Osteoblast (primary cell): ENCODE results near the gene GLI3. TPM values are rescaled to one million over a fixed set of nuclear protein-coding genes. Genes with fewer than 3 reads are reported as not detected.

Source experiments
- DNase-seq: peaks from one replicate; pipeline ENCODE4 v3.0.0; 2011; ENCODE audit warnings: low spot score, mixed read lengths; ENCODE audit not compliant: insufficient read length; ENCODE audit errors: missing footprints
- H2AFZ ChIP-seq: 2 replicates; pipeline ENCODE4 v1.6.0; 2011; ENCODE audit warnings: mild to moderate bottlenecking, low read length
- H3K27ac ChIP-seq: 2 replicates; pipeline ENCODE4 v1.5.1; 2011; ENCODE audit warnings: mild to moderate bottlenecking, low read depth, low read length, moderate library complexity
- H3K27me3 ChIP-seq: 2 replicates; pipeline ENCODE4 v1.6.0; 2012; ENCODE audit warnings: mild to moderate bottlenecking, control low read depth, inconsistent platforms, low read length, moderate library complexity; ENCODE audit not compliant: insufficient read depth
- H3K36me3 ChIP-seq: 2 replicates; pipeline ENCODE4 v1.5.1; 2011; ENCODE audit warnings: mild to moderate bottlenecking, low read length, control low read depth, moderate library complexity; ENCODE audit not compliant: insufficient read depth
- H3K4me1 ChIP-seq: 2 replicates; pipeline ENCODE4 v1.5.1; 2011; ENCODE audit warnings: mild to moderate bottlenecking, low read length, control low read depth, moderate library complexity; ENCODE audit not compliant: insufficient read depth
- H3K4me2 ChIP-seq: 2 replicates; pipeline ENCODE4 v1.6.0; 2011; ENCODE audit warnings: mild to moderate bottlenecking, low read length; ENCODE audit not compliant: insufficient read depth
- H3K4me3 ChIP-seq: fragments of 200-600 bp; sonication (generic); 3 replicates; pipeline ENCODE4 v1.5.1; 2012; ENCODE audit warnings: mild to moderate bottlenecking, low read length, inconsistent platforms; ENCODE audit not compliant: insufficient read depth
- H3K79me2 ChIP-seq: 2 replicates; pipeline ENCODE4 v1.6.0; 2012; ENCODE audit warnings: mild to moderate bottlenecking, low read length, control low read depth, inconsistent platforms; ENCODE audit not compliant: insufficient read depth
- H3K9me3 ChIP-seq: 2 replicates; pipeline ENCODE4 v1.5.1; 2011; ENCODE audit warnings: low read depth, low read length, control low read depth
- H4K20me1 ChIP-seq: 2 replicates; pipeline ENCODE4 v1.6.0; 2012; ENCODE audit warnings: mild to moderate bottlenecking, low read length, control low read depth; ENCODE audit not compliant: insufficient read depth
- total RNA-seq: library from RNA; depleted of rRNA; stranded (reverse); fragments of >200 nt; gene quantifications from 2 replicates; pipeline ENCODE4 v1.2.3, GENCODE V29; 2012
- TF ChIP-seq, protein P1 (sequence below): IDR thresholded peaks from 2 replicates; pipeline ENCODE4 v1.5.1; 2011; ENCODE audit warnings: mild to moderate bottlenecking, low read depth, low read length, moderate library complexity; ENCODE audit errors: extremely low read depth

Gene GLI3
- total RNA-seq, 1 donor: 11.9 TPM

DNA sequence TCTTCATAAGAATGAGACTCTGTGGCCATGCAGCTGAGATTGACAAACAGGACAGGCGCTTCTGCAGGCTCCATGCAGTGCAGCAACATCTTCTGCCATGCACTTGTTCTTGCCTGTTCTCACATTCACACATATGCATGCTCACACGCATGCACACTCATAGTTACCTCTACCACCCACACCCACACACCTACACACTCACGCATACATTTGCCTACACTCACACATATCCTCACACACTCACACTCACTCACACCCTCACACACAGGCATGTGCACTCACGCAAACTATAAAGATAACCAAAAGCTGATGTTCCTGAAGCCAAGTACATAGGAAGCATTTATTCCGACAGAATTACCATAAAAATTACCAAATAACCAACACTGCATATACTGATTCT, 15.7 kb downstream of the GLI3 start:
- Histone ChIP-seq H3K36me3 (peaks cover 7% of the 10 kb centered on the region), H3K4me3 (no peak overlapping the region), H3K4me1 (no peaks in the 10 kb centered on the region), H3K27me3 (no peaks in the 10 kb centered on the region), H3K27ac (no peak overlapping the region), H4K20me1 (no peaks in the 10 kb centered on the region), H3K4me2 (no peak overlapping the region), H2AFZ (no peak overlapping the region), H3K9me3 (no peaks in the 10 kb centered on the region), H3K79me2 (peaks cover 12% of the 10 kb centered on the region)
- no peak for DNase-seq
- TF ChIP-seq, protein P1, sequence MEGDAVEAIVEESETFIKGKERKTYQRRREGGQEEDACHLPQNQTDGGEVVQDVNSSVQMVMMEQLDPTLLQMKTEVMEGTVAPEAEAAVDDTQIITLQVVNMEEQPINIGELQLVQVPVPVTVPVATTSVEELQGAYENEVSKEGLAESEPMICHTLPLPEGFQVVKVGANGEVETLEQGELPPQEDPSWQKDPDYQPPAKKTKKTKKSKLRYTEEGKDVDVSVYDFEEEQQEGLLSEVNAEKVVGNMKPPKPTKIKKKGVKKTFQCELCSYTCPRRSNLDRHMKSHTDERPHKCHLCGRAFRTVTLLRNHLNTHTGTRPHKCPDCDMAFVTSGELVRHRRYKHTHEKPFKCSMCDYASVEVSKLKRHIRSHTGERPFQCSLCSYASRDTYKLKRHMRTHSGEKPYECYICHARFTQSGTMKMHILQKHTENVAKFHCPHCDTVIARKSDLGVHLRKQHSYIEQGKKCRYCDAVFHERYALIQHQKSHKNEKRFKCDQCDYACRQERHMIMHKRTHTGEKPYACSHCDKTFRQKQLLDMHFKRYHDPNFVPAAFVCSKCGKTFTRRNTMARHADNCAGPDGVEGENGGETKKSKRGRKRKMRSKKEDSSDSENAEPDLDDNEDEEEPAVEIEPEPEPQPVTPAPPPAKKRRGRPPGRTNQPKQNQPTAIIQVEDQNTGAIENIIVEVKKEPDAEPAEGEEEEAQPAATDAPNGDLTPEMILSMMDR: no peak

DNA sequence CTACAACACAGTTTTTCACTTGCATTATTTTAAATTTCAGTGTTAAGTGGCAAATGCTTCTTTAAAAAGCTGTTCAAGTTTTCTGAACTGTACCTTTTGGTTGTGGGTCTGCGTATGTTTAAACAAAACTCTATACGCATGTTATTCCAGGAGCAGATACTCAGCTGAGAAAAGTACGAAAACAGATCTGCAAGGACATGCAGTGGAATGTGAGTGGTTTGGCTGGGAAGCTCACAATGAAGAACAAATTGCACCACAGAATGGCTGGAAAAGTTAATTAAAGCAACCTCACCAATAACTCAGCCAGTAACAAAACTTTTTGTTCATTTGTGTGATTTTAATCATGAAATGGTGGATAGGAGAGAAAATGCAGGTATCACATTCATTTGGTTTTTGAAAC, 17.6 kb downstream of the GLI3 start:
- H2AFZ ChIP-seq: no peak overlapping the region
- H3K9me3 ChIP-seq: no peaks in the 10 kb centered on the region
- no peaks in the 10 kb centered on the region for H4K20me1 ChIP-seq
- H3K27ac ChIP-seq: no peak overlapping the region
- peaks cover 7% of the 10 kb centered on the region for H3K36me3 ChIP-seq
- TF ChIP-seq, protein P1: no peak
- H3K4me2 ChIP-seq: no peak overlapping the region
- H3K79me2 ChIP-seq: peaks cover 2% of the 10 kb centered on the region
- no peaks in the 10 kb centered on the region for H3K27me3 ChIP-seq
- H3K4me1 ChIP-seq: no peaks in the 10 kb centered on the region
- no peak overlapping the region for H3K4me3 ChIP-seq
- DNase-seq: no peak

DNA sequence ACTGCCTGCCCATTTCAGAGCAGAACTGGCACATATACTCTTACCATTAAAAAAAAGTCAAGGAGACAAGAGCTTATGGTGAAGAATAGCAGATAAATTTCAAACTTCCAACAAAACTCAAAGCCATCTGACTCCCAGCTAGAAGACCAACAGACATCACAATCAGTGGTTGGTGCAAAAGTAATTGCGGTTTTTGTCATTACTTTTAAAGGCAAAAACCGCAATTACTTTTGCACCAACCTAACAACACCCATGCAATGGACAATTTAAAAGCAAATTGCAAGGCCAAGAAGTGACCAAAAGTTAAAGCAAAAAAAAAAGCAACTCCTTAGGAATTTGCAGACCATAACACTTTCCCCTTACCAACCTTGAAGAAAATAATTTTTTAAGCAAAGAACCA, 18.8 kb downstream of the GLI3 start:
- Histone ChIP-seq H3K79me2 (peaks cover 2% of the 10 kb centered on the region), H3K9me3 (no peaks in the 10 kb centered on the region), H3K4me2 (no peak overlapping the region), H3K4me3 (no peak overlapping the region), H3K4me1 (no peaks in the 10 kb centered on the region), H4K20me1 (no peaks in the 10 kb centered on the region), H3K36me3 (peaks cover 7% of the 10 kb centered on the region), H2AFZ (no peak overlapping the region), H3K27me3 (no peaks in the 10 kb centered on the region), H3K27ac (no peak overlapping the region)
- DNase-seq: no peak
- TF ChIP-seq, protein P1: no peak

DNA sequence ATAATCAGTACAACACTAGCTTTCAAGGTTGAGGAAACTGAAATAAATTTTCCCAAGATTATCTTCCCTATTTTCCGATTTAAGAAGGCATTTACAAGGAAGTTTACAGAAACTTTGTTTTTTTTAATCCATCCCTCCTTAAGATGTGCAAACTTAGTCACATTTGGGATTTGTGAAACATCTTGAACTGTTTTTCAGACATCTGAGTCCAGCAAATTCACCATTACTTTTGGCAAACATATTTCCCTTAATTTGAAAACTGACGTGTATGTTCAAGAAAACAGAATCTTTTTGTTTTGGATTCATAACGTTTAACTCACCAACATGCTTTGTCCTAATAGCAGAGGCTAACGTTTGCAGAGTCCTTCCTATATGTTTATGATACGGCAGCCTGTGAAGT, 19.5 kb downstream of the GLI3 start:
- TF ChIP-seq, protein P1: no peak
- Histone ChIP-seq H3K9me3 (no peaks in the 10 kb centered on the region), H3K4me2 (no peak overlapping the region), H3K4me1 (no peaks in the 10 kb centered on the region), H3K27me3 (no peaks in the 10 kb centered on the region), H3K4me3 (no peak overlapping the region), H4K20me1 (no peaks in the 10 kb centered on the region), H3K36me3 (peaks cover 4% of the 10 kb centered on the region), H3K27ac (no peak overlapping the region), H2AFZ (no peak overlapping the region), H3K79me2 (peaks cover 2% of the 10 kb centered on the region)
- no peak for DNase-seq
